HepG2 (cell line): ENCODE measurements around the gene TGM1. TPM values are rescaled to one million over a fixed set of nuclear protein-coding genes. Genes with fewer than 3 reads are reported as not detected.

Experiments used
- CENPX ChIP-seq: sonication (generic); formaldehyde crosslinking; IDR thresholded peaks from 2 replicates; pipeline ENCODE4 v1.9.0; 2021; ENCODE audit warnings: mild to moderate bottlenecking, missing genetic modification reagents, moderate library complexity
- FOXK1 ChIP-seq: sonication (generic); formaldehyde crosslinking; IDR thresholded peaks from 2 replicates; pipeline ENCODE4 v1.4.0; 2020; ENCODE audit warnings: low read depth, missing genetic modification reagents, borderline replicate concordance
- HNRNPL ChIP-seq: fragments of 200-400 bp; formaldehyde crosslinking; IDR thresholded peaks from 2 replicates; pipeline ENCODE4 v1.6.1; 2017; ENCODE audit warnings: mild to moderate bottlenecking, low read depth, low read length
- KLF16 ChIP-seq, 2 experiments: sonication (generic) in 1 of 2; formaldehyde crosslinking in 1 of 2; IDR thresholded peaks; 2 replicates each; pipeline versions ENCODE4 v1.6.1 to v1.8.0; 2016 to 2023; ENCODE audit warnings: missing genetic modification reagents in 2 of 2, missing compliant biosample characterization in 1 of 2
- TEAD3 ChIP-seq: optimal IDR thresholded peaks from 2 replicates; pipeline ENCODE3; 2016; ENCODE audit warnings: borderline replicate concordance
- TOPORS ChIP-seq: sonication (generic); formaldehyde crosslinking; IDR thresholded peaks from 2 replicates; pipeline ENCODE4 v1.8.0; 2023; ENCODE audit warnings: mild to moderate bottlenecking, missing genetic modification reagents
- ZBTB8A ChIP-seq: sonication (generic); formaldehyde crosslinking; IDR thresholded peaks from 2 replicates; pipeline ENCODE4 v1.4.0; 2020; ENCODE audit warnings: mild to moderate bottlenecking, low read depth, missing genetic modification reagents, borderline replicate concordance
- ZC3H4 ChIP-seq: sonication (generic); formaldehyde crosslinking; IDR thresholded peaks from 2 replicates; pipeline ENCODE4 v1.4.0; 2020; ENCODE audit warnings: missing genetic modification reagents, borderline replicate concordance
- ZNF207 ChIP-seq: fragments of 450-650 bp; IDR thresholded peaks from 2 replicates; pipeline ENCODE4 v1.6.1; 2016; ENCODE audit warnings: antibody characterized with exemption, borderline replicate concordance
- ZNF232 ChIP-seq: sonication (generic); formaldehyde crosslinking; IDR thresholded peaks from 2 replicates; pipeline ENCODE4 v1.4.0; 2020; ENCODE audit warnings: missing genetic modification reagents, borderline replicate concordance
- ZNF33A ChIP-seq: sonication (generic); formaldehyde crosslinking; IDR thresholded peaks from 2 replicates; pipeline ENCODE4 v1.5.1; 2020; ENCODE audit warnings: missing genetic modification reagents, mild to moderate bottlenecking, moderate library complexity, borderline replicate concordance
- ZNF431 ChIP-seq: sonication (generic); formaldehyde crosslinking; IDR thresholded peaks from 2 replicates; pipeline ENCODE4 v1.9.0; 2022; ENCODE audit warnings: missing genetic modification reagents, low read depth, mild to moderate bottlenecking, borderline replicate concordance
- ZNF562 ChIP-seq: sonication (generic); formaldehyde crosslinking; IDR thresholded peaks from 2 replicates; pipeline ENCODE4 v1.8.0; 2022; ENCODE audit warnings: missing genetic modification reagents, borderline replicate concordance
- ZNF570 ChIP-seq: sonication (generic); formaldehyde crosslinking; IDR thresholded peaks from 2 replicates; pipeline ENCODE4 v1.4.0; 2020; ENCODE audit warnings: mild to moderate bottlenecking, missing genetic modification reagents, borderline replicate concordance
- ZNF644 ChIP-seq: IDR thresholded peaks from 2 replicates; pipeline ENCODE4 v1.6.1; 2016; ENCODE audit warnings: low read depth
- ZNF713 ChIP-seq: sonication (generic); formaldehyde crosslinking; IDR thresholded peaks from 2 replicates; pipeline ENCODE4 v1.4.0; 2020; ENCODE audit warnings: mild to moderate bottlenecking, missing genetic modification reagents
- ZNF747 ChIP-seq: sonication (generic); formaldehyde crosslinking; IDR thresholded peaks from 2 replicates; pipeline ENCODE4 v1.8.1; 2023; ENCODE audit warnings: missing genetic modification reagents, mild to moderate bottlenecking, borderline replicate concordance
- polyA plus RNA-seq, 8 experiments: library from polyadenylated mRNA; depleted of rRNA in 3 of 8; stranded (reverse) in 7 of 8; unstranded in 1 of 8; fragments of >200 nt; fragmentation: Illumina TruSeq in 4 of 8; extraction: Trizol in 4 of 8; gene quantifications; 2 replicates each; pipeline versions ENCODE4 v1.2.1 to v1.2.3, GENCODE V29; 2011 to 2016; ENCODE audit warnings: low read depth in 4 of 8, missing spikeins in 1 of 8, mixed read lengths in 1 of 8; ENCODE audit not compliant: insufficient read depth in 1 of 8
- total RNA-seq, 5 experiments: library from RNA; depleted of rRNA; stranded (reverse); fragments of >200 nt; fragmentation: Illumina TruSeq; extraction: Trizol; gene quantifications; 2 replicates each; pipeline ENCODE4 v1.2.3, GENCODE V29; 2016; ENCODE audit warnings: low read depth in 1 of 5
- TF ChIP-seq, protein P1 (sequence below): sonication (generic); formaldehyde crosslinking; IDR thresholded peaks from 2 replicates; pipeline ENCODE4 v1.4.0; 2020; ENCODE audit warnings: missing genetic modification reagents
- TF ChIP-seq, protein P2 (sequence below): sonication (generic); formaldehyde crosslinking; IDR thresholded peaks from 2 replicates; pipeline ENCODE4 v1.4.0; 2020; ENCODE audit warnings: missing genetic modification reagents; ENCODE audit errors: not compliant biosample characterization
- TF ChIP-seq, protein P3 (sequence below): IDR thresholded peaks from 2 replicates; pipeline ENCODE4 v1.6.1; 2012; ENCODE audit warnings: low read depth, low read length, improper control_type of control experiment
- TF ChIP-seq, protein P4 (sequence below): sonication (generic); formaldehyde crosslinking; IDR thresholded peaks from 2 replicates; pipeline ENCODE4 v1.8.0; 2022; ENCODE audit warnings: mild to moderate bottlenecking, missing genetic modification reagents; ENCODE audit not compliant: insufficient replicate concordance
- TF ChIP-seq, protein P5 (sequence below): sonication (generic); formaldehyde crosslinking; IDR thresholded peaks from 2 replicates; pipeline ENCODE4 v1.8.1; 2023; ENCODE audit warnings: mild to moderate bottlenecking, missing genetic modification reagents

Gene TGM1
- total and polyA plus RNA-seq, 2 of the 13 experiments (the other 11 are each of a cell fraction or from before 2014, with no cell fraction given): 3.2 to 10.6 TPM

DNA sequence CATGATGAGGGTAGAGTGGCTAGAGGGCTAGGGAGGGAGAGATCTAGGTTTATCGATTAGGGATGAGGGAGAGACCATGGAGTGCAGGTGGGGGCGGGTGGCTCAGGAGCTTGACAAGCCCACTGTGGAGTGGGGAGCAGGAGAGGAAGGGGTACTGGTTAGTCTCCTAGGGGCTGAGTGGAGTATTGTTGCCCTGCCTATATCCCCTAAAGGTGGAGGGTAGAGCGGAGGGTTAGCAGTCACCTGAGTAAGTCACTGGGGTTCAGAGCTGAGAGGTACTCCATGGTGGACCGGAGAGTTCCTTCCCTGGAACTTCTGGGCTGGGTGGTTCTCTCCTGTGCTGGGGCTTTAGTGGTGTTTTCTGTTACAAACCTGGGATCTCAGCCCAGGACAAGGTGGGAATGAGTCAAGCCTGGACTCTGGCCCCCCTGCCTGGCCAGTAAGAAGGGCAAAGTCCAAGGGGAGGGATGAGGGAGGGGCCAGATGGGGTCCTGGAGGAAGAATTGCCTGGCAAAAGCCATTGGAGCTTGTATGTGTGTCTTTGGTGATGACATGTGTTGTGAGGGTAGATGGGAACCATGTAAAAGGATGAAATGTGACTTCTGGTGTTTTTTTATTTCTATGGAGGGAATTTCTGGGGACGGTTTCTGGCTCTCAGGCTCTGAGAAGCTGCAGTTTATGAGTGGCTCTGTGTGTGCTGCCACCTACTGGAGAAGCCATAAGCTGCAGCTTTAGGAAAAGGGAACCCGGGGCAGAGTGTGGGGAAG, 44.8 kb upstream of the TGM1 start, which contains the start of gene CIDEB (continued):
- TF ChIP-seq, protein P1, sequence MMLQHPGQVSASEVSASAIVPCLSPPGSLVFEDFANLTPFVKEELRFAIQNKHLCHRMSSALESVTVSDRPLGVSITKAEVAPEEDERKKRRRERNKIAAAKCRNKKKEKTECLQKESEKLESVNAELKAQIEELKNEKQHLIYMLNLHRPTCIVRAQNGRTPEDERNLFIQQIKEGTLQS (CRISPR knock-in tag): peak; percentile 95
- TF ChIP-seq, protein P2, sequence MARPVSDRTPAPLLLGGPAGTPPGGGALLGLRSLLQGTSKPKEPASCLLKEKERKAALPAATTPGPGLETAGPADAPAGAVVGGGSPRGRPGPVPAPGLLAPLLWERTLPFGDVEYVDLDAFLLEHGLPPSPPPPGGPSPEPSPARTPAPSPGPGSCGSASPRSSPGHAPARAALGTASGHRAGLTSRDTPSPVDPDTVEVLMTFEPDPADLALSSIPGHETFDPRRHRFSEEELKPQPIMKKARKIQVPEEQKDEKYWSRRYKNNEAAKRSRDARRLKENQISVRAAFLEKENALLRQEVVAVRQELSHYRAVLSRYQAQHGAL (CRISPR knock-in tag): no peak
- TF ChIP-seq CENPX (CRISPR knock-in tag) (no peak), TEAD3 (CRISPR knock-in tag) (peak; percentile 90), ZNF431 (CRISPR knock-in tag) (no peak), ZNF644 (CRISPR knock-in tag) (peak; percentile 96), ZNF207 (no peak), ZNF33A (CRISPR knock-in tag) (no peak), ZNF232 (CRISPR knock-in tag) (peak; percentile 49; the same call in 1 of the 2 replicates), TOPORS (CRISPR knock-in tag) (peak; percentile 86; the same call in 1 of the 2 replicates), KLF16 (CRISPR knock-in tag; IDR thresholded peaks at IDR 0.05) (peak in 1 of 2 experiments; percentile 97; a peak in 2 of 4 replicates), ZNF747 (peak; percentile 12; the same call in 1 of the 2 replicates), FOXK1 (CRISPR knock-in tag) (peak; percentile 67; the same call in 1 of the 2 replicates), HNRNPL (no peak), ZNF570 (CRISPR knock-in tag) (peak; percentile 66; the same call in 1 of the 2 replicates), ZNF713 (no peak; the same call in 1 of the 2 replicates), ZBTB8A (CRISPR knock-in tag) (peak; percentile 25; the same call in 1 of the 2 replicates), ZNF562 (CRISPR knock-in tag) (no peak), ZC3H4 (CRISPR knock-in tag) (no peak)
- TF ChIP-seq, protein P3, sequence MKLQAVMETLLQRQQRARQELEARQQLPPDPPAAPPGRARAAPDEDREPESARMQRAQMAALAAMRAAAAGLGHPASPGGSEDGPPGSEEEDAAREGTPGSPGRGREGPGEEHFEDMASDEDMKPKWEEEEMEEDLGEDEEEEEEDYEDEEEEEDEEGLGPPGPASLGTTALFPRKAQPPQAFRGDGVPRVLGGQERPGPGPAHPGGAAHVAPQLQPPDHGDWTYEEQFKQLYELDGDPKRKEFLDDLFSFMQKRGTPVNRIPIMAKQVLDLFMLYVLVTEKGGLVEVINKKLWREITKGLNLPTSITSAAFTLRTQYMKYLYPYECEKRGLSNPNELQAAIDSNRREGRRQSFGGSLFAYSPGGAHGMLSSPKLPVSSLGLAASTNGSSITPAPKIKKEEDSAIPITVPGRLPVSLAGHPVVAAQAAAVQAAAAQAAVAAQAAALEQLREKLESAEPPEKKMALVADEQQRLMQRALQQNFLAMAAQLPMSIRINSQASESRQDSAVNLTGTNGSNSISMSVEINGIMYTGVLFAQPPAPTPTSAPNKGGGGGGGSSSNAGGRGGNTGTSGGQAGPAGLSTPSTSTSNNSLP: no peak
- TF ChIP-seq, protein P4, sequence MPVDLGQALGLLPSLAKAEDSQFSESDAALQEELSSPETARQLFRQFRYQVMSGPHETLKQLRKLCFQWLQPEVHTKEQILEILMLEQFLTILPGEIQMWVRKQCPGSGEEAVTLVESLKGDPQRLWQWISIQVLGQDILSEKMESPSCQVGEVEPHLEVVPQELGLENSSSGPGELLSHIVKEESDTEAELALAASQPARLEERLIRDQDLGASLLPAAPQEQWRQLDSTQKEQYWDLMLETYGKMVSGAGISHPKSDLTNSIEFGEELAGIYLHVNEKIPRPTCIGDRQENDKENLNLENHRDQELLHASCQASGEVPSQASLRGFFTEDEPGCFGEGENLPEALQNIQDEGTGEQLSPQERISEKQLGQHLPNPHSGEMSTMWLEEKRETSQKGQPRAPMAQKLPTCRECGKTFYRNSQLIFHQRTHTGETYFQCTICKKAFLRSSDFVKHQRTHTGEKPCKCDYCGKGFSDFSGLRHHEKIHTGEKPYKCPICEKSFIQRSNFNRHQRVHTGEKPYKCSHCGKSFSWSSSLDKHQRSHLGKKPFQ (CRISPR knock-in tag): no peak
- TF ChIP-seq, protein P5, sequence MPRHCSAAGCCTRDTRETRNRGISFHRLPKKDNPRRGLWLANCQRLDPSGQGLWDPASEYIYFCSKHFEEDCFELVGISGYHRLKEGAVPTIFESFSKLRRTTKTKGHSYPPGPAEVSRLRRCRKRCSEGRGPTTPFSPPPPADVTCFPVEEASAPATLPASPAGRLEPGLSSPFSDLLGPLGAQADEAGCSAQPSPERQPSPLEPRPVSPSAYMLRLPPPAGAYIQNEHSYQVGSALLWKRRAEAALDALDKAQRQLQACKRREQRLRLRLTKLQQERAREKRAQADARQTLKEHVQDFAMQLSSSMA (CRISPR knock-in tag): peak; percentile 5; the same call in 1 of the 2 replicates
